ENCODE results near the gene CELSR1.

CELSR1 gene

DNA sequence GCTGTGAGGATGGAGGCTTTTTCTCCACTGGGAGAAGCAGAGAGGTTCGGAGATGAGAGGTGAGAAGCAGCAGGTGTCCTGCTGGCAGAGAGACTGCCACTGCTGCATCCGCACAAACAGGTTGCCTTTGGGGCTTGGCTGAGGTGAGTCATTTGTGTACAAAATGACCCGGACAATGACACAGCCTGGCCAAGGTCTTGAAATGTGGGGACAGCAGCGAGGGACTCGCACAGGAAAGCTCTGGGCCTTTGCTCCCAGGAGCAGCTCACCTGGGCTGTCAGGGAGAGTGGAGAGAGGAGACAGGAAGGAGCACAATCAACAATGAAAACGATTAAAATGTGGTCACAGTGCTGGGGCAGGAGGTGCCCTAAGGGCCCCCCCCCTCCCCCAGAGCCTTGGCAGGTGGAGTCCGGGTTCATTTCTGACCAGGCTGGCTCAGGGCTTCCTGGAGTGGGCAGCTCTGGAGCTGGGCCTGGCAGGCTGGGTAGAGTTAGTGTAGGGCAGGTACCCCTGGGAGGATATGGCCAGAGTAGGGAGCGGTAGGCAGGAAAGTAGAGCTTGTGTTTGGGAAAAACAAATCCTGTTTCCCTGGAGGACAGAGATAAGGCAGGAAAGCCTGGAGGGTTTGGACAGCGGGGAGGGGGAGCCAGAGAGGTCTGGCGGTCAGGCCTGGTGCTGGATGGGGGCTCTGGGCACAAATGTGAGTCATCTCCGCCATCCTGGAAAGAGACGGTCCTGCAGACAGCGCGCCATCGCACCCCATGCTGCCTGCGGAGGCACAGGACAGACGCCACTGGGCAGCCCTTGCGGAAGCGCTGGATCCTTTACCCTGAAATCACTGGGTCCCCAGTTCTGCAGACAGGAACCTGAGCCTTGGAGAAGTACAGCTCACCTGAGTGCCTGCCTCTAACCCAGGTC, 37.8 kb upstream of the CELSR1 start:
- no peak for DNase-seq

DNA sequence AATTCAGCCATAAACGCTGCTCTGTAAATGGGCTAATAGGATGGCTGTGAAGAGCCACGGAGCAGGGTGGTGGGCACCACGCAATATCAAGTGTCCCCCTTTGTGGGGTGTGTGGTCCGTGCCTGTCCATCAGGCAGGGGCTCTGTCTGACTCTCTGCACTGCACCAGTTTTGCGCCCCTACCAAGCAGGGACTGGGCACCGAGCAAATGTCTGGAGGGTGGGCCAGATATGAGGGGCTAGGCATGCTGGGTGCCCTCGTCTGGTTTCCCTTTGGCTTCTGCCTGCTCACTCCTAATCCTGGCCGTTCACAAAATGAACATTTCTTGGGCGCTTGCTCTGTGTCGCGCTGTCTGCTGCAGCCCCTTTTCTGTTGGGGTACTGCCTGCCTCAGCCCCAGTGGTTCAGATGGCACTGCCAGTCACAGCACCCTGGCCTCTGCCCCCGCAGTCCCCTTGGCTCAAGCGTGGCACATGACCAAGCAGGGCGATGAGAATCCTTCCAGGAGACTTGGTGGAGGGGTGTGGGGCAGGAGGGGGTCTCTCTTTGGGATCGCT, 37.1 kb upstream of the CELSR1 start:
- DNase-seq, result no peak

GRCh38 chr22:46573781-46574437, 36.5 kb upstream of the CELSR1 start:
- DNase-seq, result no peak

GRCh38 chr22:46572911-46573780, 35.7 kb upstream of the CELSR1 start:
- no peak for DNase-seq

DNA sequence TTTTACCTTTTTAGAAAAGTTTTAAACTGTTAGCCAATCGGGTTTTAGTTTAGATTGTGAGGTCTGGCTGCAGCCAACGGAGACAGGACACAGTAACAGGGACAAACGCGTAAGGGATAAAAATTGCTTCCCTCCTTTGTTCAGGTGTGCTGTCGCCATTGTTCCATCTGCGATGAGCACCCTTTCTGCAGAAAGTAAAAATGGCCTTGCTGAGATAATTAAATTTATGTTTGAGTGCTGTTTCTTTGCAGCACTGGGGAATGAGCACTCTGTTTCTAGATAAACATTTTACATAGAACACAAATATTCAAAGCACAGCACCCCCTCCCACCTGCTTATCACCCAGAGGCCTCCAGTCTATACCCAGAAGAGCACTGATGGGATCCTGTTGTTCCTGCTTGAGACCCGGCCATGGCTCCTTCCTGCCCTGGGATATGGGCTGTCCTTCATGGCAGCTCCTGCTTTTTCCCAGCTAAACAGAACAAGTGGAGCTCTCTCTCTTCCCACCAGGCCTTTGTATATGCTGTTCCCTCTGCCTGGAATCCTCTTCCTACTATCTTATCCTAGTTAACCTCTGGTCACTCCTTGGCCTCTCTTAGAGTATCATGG, 34.3 kb upstream of the CELSR1 start:
- DNase-seq, result no peak

- no peak for DNase-seq
Observed at GRCh38 chr22:46569848-46570695, 32.7 kb upstream of the CELSR1 start.

GRCh38 chr22:46569055-46569847, 31.8 kb upstream of the CELSR1 start:
- no peak for DNase-seq

DNA sequence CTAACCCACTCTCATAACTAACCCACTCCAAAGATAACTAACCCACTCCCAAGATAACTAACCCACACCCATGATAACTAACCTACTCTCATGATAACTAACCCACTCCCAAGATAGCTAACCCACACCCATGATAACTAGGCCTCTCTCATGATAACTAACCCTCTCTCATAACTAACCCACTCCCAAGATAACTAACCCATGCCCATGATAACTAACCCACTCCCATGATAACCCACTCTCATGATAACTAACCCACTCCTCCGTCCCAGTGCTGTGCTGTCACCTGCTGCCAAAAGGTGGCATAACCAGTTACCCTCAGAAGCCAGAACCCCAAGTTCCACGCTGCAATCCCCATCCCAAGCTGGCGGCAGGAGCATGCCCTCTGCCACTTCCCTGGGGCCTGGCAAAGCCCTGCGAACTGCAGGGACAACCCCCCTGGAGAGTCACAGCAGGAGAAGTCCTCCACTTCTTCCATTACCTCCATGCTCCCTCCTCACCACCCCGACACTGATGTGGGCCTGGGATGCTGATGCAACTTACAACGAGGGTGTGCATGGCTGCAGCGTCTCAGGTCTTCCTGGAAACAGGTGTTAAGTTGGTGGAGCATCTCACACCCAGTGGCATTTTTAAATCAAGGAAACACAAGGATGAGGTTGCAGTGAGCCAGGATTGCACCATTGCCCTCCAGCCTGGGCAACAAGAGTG, 30.8 kb upstream of the CELSR1 start:
- DNase-seq, result no peak

GRCh38 chr22:46567471-46567870, 30.1 kb upstream of the CELSR1 start:
- no peak for DNase-seq

- DNase-seq, result no peak
Observed at GRCh38 chr22:46564084-46564714, 26.8 kb upstream of the CELSR1 start.

DNA sequence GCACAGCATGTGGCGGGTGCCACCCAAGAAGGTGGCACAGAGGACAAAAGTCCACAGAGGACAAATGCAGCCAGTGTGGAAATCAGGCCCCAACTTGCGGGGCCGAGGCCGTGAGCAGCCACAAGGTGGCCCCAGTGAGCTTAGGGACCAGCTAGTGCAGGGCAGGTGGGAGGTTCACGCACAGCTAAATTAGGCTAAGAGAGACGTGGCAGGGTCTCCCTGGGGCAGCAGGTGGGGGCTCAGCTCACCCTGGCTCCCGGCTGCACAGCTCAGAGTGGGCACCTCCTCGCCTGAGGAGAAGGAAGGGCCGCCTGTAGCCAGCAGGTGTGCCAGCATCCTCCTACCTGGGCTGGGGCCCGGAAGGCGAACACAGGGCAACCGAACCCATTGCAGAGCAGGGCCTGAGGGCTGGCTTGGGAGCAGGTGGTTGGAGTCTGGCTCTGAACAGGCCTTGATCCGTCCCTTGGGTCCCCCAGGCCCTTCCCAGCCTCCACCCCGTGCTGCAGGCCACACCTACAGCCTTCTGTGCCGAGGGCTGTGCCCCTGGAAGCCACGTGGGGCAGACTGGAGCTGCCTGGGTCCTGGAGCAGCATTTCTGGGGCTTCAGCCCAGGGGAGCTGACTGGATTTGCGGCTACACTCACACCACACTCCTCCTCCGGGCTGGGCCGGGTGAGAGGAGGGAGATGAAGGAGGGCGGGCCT, 26.1 kb upstream of the CELSR1 start:
- peak in 4 of 5 donors; percentile 60 to 71 (median 65) for DNase-seq

- DNase-seq, result no peak
Observed at GRCh38 chr22:46561435-46561905, 24.1 kb upstream of the CELSR1 start.

DNA sequence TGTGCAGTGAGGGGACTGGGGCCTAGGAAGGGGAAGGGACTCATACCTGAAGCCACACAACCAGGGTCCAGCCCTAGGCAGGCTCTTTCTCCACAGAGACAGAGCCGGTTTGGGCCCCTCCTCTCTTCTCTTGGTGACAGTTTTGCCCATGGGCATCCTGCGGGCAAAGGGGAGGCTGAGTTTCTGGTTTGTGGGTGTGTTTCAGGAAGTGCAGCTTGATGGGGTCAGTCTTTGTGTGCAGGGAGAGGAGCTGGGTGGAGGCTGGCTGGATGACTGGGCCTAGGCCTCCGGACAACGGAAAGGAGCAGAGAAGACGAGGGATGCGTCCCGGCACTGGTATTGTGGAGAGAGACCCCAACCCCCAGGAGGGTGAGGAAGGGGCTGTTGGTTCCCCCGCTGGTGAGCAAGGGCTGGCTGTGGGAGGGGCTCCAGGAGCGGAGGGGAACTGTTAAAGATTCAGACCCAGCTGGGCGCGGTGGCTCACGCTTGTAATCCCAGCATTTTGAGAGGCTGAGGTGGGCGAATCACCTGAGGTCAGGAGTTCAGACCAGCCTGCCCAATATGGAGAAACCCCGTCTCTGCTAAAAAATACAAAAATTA, 23.4 kb upstream of the CELSR1 start:
- no peak for DNase-seq

GRCh38 chr22:46557736-46558480, 20.5 kb upstream of the CELSR1 start:
- DNase-seq, result no peak

- DNase-seq, result no peak
Observed at GRCh38 chr22:46556775-46557174, 19.4 kb upstream of the CELSR1 start.

DNA sequence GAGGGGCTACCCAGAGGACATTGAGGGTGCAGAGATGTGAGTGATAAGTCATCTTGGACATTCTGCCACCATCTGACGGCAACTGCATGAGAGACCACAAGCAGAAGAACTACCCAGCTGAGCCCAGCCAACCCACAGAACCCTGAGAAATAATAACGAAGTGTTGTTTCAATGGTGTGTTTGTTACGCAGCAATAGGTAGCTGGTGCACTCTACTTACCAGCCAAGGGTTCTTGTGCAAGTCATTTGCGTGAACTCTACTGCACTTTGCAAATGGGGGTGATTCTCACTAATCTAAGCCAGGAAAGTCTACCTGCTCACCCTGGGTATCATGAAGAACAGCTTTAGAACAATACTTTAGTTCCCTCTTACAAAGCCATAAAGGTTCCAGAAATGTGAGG, 15.8 kb upstream of the CELSR1 start:
- DNase-seq, result no peak

- no peak for DNase-seq
Observed at GRCh38 chr22:46551996-46552395, 14.6 kb upstream of the CELSR1 start.
